HG02642 (cell line): ENCODE data around the gene SIRPA.

Source experiments
- ATAC-seq: cut with Tn5 transposase; IDR thresholded peaks from one replicate; pipeline ENCODE4 v1.9.1; 2021; ENCODE audit warnings: mild to moderate bottlenecking; ENCODE audit not compliant: unreplicated experiment, poor library complexity

The SIRPA gene

DNA sequence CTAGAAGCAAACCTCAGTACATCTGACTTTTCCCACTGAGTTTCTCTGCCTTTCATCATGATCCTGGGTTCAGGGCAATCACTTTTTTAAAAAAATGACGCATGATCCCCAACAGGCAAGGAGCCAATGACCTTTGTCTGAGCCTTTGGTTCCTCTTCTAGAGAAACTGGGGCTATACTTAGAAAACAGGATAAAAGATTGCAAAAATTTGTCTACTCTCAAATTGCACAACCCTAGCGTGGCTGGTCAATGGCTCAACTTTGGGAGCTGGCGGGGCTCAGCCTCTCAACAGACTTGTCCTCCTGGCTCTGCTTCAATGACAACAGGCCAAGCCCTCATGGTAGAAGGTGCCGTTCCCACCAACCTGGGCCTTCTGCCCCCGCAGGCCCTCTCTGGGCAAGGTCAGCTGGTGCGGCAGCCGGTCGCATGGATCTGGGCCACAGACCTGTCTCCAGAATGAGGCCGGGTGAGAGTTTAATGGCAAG, 50.0 kb downstream of the SIRPA start:
- ATAC-seq: no peak

DNA sequence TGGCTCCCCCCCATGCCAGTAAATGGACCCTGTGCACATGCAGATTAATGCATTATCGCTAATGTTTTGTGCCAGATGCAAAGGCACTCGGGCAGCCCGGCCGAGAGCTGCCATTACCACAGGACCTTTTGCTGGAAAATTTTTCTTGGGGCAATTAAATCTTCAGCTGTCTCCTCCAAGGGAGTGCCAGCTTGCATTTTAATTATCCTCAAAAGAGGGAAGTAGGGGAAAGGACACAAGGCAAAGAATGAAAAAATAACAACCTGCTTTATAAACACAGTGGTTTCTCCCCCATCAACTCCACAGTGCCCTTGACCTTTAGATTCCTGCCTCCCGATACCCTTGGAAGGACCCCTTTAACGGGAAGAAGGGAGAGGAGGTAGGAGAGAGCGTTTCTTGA, 50.5 kb downstream of the SIRPA start:
- ATAC-seq: no peak

DNA sequence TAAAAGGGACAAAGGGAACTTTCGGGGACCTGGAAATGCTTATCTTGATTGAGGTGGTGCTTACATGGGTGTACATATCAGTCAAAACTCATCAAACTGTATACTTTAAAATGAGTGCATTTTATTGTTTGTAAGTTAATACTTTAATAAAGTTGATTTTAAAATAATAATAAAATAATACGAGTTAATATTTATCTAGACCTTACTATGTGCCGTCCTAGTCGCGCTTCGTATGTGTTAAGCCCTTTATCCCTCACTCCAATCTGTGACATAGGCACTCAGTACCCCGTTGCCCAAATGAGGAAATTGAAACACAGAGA, 51.2 kb downstream of the SIRPA start:
- no peak for ATAC-seq

DNA sequence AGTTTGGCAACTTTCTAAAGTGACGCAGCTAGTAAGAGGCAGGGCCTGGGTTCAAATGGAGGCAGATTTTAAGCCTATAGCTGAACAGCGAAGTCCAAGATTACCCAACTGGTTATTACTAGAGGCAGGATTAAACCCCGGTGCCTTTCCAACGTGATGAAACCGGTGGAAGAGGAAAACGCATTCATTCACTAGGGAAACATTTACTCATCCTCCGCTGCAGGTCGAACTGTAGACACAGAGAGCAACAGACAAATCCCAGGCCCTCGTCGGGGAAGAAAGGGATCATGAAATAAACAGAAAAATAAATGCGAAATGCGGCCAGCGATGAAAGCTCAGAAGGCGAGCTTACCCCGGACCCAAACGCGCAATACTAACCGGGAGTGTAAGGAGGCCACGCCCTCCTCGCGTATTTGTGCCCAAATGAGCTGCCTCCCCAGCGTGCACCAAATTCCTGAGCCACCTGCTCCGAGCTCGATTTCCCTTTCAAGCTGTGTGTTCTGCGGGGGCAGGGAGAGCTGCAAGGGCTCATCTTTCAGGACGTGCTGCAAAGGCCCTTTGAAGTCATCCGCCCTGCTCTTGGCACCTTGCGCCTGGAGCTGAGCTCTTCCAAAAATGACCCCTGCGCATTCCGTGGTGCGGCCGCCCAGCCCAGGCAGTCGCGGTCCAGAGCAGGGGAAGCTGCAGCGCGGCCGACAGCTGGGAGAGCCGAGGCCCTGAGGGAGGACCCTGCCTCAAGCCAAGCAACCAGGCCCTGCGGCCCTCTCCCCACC, 51.7 kb downstream of the SIRPA start:
- ATAC-seq: no peak

DNA sequence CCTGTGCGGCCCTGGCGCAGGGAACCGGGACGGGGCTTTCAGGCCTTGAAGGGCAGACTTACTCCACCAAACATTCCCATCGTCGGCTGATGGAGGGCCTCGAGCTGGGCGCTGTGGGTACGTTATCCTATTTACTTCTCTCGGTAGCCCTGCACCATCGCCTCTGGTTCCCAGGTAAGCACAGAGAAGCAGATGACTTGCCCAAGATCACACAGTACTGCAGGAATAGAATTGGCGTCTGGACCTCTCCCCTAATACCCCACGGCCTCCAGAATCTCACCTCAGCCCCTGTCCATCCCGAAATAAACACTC, 52.3 kb downstream of the SIRPA start:
- no peak for ATAC-seq

DNA sequence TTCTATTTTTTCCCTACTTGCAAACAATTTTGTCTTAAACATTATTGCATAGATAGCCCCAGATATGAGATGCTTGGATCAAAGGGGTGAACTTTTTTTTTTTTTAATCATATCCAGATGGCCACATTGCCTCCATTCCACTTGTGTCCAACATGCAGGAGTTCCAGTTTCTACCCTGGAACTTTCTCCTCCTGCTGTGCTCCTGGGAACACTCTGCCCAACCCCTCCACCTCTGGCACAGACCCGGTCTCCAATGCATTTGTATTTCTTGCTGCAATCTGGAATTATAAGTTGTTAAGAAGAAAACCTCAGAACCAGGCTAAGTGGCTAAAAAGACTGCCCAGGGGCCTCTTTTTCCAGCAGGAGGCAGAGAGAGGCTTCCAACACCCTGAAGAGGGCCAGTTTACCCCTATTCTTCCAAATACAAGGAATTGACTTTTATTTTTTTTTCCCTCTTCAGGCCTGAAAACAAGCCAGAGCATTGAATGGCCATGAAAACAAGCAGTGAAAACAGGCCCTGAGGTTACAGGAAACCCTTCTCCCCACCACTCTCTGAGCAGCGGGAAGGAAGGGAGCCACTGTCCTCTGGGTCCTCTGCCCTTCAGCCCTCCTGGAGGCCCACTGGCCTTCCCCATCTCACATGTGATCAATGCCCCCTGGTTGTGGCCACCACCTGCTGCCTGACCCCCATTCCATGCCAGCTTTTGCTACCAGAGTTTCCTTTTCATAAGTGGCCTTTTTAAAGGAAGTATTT, 54.3 kb downstream of the SIRPA start:
- no peak for ATAC-seq

DNA sequence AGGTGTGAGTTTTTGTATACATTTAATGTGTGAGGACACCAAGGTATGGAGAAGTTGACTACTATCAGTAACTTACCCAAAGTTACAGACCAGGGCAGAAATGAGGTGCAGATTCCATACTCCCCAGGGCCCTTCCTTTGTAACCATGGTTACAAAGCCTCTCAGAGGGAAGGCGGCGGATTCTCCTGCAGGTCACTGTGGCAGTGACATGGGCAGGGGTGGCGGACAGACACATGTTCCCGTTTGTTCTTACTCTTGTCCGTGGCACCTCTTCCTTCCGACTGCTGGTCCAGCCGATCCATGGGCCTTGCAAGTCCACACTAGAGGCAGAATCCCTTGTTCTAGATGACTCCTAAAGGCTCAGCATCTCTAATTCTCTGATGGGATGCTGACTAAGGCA, 55.6 kb downstream of the SIRPA start:
- ATAC-seq: no peak

DNA sequence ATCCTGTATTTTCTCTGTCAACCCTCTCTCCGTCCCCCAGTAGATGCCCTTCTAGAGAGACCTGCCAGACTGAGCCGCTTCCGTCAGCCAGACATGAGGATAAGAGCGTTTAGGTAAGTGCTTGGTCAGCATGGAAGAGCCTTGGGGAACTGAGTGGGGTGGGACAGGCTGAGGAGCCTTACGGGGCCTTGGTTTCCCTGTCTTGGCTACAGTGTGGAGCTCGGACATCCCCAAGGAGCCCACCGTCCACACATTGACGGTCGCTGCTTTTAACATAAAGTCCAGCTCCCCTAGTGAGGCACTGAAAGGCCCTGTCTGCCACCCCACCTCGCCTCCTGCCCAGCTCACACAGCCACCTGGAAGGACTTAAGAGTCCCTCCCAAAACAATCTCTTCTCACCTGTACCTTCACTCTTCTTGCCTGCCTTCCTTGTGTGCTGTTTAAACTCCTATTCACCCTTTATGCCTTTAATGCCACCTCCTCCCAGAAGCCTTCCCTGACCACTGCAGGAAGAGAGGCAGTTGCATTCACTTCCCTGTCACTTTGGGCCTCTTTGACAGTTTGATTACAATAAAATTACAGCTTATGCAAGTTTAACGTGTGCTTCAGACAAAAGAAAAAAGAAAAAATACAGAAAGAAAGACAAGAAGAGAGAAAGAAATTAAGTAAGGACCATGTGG, 56.4 kb downstream of the SIRPA start:
- ATAC-seq: no peak

DNA sequence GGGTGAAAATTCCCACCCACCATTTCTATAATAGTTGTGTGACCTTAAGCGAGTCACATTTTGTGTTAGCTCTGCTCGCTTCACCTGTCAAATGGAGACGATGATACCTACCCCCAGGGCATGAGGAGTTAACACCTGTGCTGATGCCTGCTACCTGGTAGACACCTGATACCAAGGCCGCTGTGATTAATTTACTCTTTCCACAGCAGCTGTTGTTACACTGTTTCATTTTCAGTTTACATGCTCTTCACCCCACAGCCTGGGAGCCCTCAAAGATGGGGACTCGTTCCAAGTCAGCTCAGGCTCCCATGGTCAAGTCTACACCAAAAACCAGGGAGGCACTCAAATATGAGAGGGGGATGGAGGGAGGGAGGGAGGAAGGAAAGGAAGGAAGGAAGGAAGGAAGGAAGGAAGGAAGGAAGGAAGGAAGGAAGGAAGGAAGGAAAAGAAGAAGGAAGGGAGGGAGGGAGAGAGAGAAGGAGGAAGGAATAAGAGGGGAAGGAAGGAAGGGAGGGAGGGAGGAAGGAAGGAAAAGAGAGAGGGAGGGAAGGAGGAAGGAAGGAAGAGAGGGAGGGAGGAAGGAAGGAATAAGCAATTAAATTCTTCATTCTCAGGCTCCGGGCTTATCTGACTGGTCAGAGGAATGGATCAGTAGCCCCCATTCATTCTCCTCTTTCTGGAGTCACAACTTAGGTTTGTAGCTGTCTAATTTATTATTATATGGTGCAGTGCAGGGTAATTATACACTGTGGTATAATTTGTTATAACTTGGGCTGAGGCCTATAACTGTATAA, 57.7 kb downstream of the SIRPA start:
- peak; percentile 68 for ATAC-seq

DNA sequence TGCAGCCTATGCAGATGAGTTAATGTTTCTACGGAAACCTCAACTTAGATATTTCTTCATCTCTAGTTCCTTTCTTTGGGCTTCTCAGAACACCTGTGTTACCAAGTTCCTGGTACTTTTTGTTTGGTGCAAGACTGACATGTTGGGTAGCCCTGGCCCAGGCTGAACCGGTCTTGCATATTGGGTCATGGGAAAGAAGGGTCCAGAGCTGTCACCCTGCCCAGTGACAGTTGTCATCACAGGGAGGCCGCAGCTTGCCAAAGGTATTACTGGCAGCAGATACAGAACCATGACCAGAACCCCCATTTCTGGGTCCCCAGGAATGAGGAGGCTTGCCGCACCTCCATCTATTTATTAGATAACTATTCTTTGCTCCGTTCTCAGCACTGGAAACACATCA, 58.4 kb downstream of the SIRPA start:
- no peak for ATAC-seq

DNA sequence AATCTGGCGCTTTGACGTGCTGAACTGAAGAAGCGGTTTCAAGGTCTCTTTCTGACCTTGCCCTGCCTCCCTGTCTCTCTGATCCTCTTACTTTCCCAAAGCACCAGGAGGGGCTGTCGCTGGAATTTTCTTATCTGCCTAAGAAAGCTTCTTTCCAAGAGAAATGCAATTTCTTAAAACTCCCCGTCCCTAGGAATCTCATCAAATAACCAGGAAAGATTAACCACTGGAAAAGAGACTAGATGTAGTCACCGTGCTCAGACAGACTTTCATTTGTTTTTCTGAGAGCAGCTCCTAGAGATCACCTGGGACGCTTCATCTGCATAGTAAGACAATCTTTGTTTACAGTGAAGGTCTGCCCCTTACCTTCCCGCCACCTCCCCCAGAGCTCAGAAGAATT, 60.0 kb downstream of the SIRPA start:
- ATAC-seq: no peak

DNA sequence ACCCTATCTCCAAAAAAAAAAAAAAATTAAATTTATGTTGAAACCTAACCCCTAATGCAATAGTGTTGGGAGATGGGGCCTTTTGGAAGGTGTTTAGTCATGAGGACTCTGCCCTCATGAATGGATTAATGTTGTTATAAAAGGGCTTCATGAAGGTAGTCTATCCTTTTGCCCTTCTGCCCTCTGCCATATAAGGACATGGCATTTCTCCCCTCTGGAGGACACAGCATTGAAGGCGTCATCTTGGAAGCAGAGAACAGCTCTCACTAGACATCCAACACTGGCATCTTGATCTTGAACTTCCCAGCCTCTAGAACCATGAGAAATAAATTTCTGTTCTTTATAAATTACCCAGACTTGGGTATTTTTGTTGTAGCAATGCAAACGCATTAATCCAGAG, 63.2 kb downstream of the SIRPA start:
- no peak for ATAC-seq

DNA sequence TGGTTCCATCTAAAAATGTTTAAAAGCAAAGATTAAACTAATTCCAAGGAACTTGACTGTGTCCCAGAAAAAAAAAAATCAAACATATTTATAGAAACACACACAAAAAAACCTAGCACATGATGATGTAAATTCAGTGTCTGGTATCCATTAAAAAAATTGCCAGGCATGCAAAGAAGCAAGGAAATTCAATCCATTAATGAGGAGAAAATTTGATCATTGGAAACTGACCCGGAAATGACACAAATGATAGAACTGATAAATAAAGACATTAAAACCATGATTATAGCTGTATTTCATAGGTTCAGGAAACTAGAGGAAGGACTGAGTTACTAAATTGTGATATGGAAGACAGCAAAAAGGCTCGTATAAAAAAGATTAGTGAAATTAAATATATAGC, 63.9 kb downstream of the SIRPA start:
- ATAC-seq: no peak

DNA sequence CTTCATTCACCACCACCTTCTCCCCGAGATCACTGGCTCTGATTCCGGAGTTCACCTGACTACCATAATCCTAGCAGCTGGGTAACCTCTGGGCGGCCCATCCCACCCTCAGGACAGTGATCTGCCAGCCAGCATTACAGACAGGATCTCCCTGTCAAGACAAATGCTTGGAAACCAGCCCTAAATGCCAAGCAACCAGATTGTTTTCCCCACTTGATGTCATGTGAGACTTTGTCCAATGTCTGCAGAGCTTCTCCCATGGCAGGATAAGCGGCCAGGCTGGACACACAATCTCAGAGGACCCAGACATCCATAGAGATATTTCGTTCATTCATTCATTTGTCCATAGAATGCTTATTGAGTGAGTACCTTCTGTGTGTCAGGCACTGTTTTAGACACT, 66.2 kb downstream of the SIRPA start:
- ATAC-seq: no peak

DNA sequence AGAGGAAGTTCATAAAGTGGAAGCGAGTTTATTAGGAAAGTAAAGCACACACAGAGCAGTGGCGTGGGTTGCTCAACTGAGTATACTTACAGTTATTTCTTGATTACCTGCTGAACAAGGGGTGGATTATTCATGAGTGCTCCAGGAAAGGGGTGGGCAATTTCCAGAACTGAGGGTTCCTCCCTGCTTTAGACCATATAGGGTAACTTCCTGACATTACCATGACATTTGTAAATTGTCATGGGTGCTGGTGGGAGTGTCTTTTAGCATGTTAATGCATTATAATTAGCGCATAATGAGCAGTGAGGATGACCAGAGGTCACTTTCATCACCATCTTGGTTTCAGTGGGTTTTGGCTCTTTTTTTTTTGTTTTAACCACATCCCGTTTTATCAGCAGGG, 68.9 kb downstream of the SIRPA start:
- no peak for ATAC-seq

DNA sequence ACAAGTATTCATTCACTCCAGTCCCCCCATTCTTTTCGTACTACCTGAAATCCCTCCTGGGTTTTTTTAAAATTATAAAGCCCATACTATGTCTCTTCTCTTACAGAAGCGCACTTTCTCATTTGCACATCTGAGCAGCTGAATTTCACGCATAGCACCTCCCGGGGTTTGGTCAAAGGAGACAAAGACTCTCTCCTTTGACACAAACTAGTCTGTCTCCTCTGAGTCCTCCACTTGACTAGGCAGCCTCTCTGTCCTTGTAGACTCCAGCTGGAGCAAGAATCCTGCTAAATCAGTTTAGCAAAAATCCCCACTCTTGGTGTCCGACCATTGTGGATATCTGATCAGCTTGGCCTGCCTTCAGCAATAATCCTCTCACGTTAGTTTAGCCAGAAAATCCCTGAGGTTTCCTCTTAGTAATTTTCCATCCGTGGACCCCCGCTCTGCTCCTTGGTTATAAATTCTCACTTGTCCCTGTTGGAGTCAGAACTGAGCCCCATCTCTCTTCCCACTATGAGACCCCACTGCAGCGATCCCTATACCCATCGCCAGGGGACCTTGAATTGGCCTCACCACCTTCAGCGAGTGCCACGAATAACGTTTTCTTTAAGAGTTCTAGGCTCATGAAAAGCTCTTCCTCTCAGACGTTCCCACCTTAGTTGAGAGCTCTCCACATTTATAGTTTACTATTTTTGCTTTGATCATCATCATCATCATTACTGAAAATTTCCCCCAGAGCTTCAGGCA, 69.6 kb downstream of the SIRPA start:
- ATAC-seq: no peak

DNA sequence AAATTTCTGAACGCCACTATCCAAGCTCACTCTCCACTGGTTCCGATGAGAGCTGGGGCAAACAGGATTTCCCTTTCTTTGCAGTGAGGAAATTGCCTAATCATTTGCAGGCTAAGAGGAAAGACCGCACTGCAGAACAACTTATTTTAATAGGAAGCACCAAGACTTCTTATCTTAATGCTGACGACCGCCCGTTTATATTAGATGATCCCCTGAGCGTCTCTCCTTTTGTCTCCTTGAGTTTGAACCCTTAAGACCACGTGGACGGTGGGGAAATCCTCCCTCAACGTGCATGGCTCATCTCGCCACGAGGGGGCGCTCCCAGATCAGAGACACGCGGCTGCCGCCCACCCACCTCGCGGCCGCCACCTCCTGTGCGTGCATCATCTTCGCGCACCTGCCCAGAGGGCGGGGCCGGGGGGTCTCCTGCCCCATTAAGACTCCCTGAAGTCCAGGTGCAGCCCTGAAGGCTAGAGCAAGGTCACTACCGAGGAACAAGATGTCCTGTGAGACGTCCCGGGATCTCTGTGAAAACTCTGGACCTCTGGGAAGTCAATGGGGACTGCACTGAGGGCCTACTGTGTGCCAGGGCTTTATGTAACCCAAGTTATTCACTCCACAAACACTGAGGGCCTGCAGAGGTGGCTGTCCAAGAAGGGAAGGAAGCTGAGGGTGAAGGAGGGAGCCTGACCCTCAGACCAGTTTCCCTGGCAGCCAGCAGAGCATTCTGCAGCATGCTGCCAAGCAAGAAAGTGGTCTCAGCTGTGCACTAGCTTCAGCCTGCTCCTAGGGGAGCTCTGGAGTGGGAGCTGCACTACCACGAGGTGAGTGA, 70.5 kb downstream of the SIRPA start:
- ATAC-seq: peak; percentile 69

DNA sequence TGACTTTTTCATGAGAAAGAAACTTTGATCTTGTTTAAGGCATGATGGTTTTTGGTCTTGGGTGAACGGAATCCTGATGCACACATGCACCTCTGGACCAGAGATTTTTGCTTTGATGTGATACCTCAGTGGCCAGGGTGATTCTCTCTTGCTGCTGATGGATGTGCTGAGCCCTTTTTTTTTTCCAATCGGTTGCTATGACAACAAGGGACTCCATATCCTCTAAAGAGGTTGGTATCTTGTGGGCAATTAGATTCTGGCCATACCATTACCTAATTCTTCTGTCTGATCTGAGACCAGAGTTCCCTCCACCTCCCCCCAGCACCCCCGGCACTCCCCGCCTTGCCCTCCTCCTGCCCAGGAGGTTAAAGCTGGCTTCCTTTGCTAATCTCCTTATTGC, 73.8 kb downstream of the SIRPA start:
- ATAC-seq: no peak

DNA sequence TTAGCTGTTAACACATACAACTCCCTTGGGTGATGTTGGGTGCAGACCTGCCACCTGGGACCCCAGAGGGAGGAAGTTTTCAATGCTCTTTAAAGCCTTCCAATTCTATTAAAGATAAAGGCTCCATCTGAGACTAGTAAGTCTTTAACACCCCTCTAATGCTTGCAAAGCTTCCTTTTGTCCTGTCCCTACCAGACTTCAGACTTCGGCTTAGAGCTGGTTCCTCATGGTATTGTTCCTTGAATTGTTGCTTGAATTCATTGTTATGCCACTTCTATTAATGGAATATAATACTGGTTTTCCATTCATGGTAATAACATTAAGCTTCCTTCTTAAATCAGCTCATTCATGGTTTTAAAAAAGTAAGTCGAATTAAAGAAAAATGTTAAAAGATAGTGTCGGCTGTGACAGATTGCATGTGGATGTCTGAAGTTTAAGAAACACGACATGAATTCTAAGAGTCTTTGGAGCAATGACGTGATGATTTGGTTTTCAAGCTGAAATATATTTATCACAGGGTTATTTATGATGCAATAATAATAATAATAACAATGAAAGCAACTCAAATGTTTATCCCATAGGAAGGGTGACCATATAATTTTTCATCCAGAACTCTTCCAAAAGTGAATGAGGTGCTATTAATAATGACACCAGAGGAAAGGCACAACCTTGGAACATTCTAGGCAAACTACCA, 76.8 kb downstream of the SIRPA start:
- ATAC-seq: no peak
